ENCODE measurements around the gene OAS3.

The OAS3 gene

DNA sequence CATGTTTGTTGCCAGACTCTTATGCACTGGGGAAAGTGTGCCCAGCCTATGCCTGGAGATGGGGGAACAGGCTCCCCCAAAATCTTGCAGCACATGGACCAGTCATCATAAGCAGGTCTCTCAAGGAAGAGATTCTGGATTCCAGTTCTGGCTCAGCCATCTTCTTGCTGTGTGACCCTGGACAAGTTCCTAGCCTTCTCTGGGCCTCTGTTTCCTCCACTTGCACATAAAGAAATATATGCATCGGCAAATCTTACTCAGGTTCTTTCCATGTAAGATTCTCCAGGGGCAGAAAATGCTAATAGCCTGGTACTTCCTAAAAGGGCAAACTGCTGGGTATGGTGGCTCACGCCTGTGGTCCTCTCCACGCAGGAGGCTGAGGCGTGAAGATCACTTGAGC lies 7.2 kb downstream of the OAS3 start:
- TF ChIP-seq, protein P1, sequence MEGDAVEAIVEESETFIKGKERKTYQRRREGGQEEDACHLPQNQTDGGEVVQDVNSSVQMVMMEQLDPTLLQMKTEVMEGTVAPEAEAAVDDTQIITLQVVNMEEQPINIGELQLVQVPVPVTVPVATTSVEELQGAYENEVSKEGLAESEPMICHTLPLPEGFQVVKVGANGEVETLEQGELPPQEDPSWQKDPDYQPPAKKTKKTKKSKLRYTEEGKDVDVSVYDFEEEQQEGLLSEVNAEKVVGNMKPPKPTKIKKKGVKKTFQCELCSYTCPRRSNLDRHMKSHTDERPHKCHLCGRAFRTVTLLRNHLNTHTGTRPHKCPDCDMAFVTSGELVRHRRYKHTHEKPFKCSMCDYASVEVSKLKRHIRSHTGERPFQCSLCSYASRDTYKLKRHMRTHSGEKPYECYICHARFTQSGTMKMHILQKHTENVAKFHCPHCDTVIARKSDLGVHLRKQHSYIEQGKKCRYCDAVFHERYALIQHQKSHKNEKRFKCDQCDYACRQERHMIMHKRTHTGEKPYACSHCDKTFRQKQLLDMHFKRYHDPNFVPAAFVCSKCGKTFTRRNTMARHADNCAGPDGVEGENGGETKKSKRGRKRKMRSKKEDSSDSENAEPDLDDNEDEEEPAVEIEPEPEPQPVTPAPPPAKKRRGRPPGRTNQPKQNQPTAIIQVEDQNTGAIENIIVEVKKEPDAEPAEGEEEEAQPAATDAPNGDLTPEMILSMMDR (IDR thresholded peaks at IDR 0.05): no peak
- H3K4me3 ChIP-seq: no peak overlapping the region
- no peaks in the 10 kb centered on the region for H3K9me3 ChIP-seq
- H3K27ac ChIP-seq: no peak overlapping the region
- DNase-seq: no peak
- H3K27me3 ChIP-seq: no peaks in the 10 kb centered on the region
- peaks cover 0 to 29% (median 13%) of the 10 kb centered on the region in 3 donors for H3K36me3 ChIP-seq
- H3K4me1 ChIP-seq: no peaks in the 10 kb centered on the region
- intact Hi-C loops (cut with DNase I; ENCODE audit: low total_unique reads): no loop called here

DNA sequence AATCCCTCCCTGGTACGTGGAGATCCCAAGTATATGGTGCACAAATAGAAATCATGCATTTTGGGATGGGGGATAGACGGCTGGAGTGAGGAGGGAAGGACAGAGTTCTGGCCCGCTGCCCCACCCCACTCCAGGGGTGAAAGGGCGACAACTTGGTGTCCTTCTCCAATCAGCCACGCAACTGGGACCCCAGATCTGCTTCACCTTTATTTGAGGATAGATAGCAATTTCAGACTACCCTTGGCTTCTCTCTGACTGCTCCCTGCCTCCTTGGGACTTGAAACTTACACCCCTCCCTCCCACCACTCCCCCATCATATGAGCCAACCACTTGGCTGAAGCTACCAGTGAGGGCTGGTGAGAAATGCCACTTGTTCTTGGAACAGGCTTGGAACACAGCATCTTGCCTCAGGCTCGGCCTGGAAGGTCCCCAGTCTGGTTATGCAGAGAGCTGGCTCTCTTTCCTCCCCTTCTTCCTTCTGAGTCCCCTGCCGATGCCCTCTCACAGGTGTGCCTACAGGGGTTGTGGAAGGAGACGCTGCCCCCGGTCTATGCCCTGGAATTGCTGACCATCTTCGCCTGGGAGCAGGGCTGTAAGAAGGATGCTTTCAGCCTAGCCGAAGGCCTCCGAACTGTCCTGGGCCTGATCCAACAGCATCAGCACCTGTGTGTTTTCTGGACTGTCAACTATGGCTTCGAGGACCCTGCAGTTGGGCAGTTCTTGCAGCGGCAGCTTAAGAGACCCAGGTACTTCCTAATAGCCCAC lies 8.1 kb downstream of the OAS3 start:
- H3K4me3 ChIP-seq: no peak overlapping the region
- H3K9me3 ChIP-seq: no peaks in the 10 kb centered on the region
- no peak overlapping the region for H3K27ac ChIP-seq
- H3K27me3 ChIP-seq: no peaks in the 10 kb centered on the region
- intact Hi-C loops (cut with DNase I; ENCODE audit: low total_unique reads): no loop called here
- H3K4me1 ChIP-seq: no peaks in the 10 kb centered on the region
- TF ChIP-seq, protein P1 (IDR thresholded peaks at IDR 0.05): no peak
- DNase-seq: no peak
- H3K36me3 ChIP-seq: peaks cover 0 to 38% (median 18%) of the 10 kb centered on the region in 3 donors

GRCh38 chr12:112947314-112947713 lies 9.0 kb downstream of the OAS3 start:
- no peak overlapping the region for H3K27ac ChIP-seq
- intact Hi-C loops (cut with DNase I; ENCODE audit: low total_unique reads): no loop called here
- H3K36me3 ChIP-seq: peaks cover 0 to 42% (median 26%) of the 10 kb centered on the region in 3 donors
- TF ChIP-seq, protein P1 (IDR thresholded peaks at IDR 0.05): no peak
- no peaks in the 10 kb centered on the region for H3K27me3 ChIP-seq
- H3K9me3 ChIP-seq: no peaks in the 10 kb centered on the region
- no peak for DNase-seq
- H3K4me3 ChIP-seq: no peak overlapping the region
- H3K4me1 ChIP-seq: no peaks in the 10 kb centered on the region

- H3K4me3 ChIP-seq: no peak overlapping the region
- H3K36me3 ChIP-seq: peaks cover 0 to 46% (median 29%) of the 10 kb centered on the region in 3 donors
- H3K9me3 ChIP-seq: no peaks in the 10 kb centered on the region
- intact Hi-C loops (cut with DNase I; ENCODE audit: low total_unique reads): loop anchor here (2.0 kb wide), 1 partner anchor 69 kb away; no protein-coding TSS in a partner anchor
- H3K27ac ChIP-seq: no peak overlapping the region
- H3K27me3 ChIP-seq: no peaks in the 10 kb centered on the region
- no peak for DNase-seq
- no peaks in the 10 kb centered on the region for H3K4me1 ChIP-seq
- TF ChIP-seq, protein P1 (IDR thresholded peaks at IDR 0.05): no peak
These were observed 9.5 kb downstream of the OAS3 start for GRCh38 chr12:112947761-112948160.

DNA sequence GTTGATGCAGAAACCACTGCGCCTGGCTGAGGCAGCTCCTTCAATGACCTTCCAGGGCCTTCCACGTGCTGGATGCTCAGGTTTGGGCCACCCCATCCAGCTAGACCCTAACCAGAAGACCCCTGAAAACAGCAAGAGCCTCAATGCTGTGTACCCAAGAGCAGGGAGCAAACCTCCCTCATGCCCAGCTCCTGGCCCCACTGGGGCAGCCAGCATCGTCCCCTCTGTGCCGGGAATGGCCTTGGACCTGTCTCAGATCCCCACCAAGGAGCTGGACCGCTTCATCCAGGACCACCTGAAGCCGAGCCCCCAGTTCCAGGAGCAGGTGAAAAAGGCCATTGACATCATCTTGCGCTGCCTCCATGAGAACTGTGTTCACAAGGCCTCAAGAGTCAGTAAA lies 10.5 kb downstream of the OAS3 start:
- DNase-seq: no peak
- intact Hi-C loops (cut with DNase I; ENCODE audit: low total_unique reads): loop anchor here (2.0 kb wide), 1 partner anchor 70 kb away; no protein-coding TSS in a partner anchor
- Histone ChIP-seq H3K36me3 (peaks cover 0 to 44% (median 29%) of the 10 kb centered on the region in 3 donors), H3K27ac (no peak overlapping the region), H3K4me1 (no peaks in the 10 kb centered on the region), H3K4me3 (no peak overlapping the region), H3K27me3 (no peaks in the 10 kb centered on the region), H3K9me3 (no peaks in the 10 kb centered on the region)
- TF ChIP-seq, protein P1 (IDR thresholded peaks at IDR 0.05): no peak
